ENCODE measurements around the gene PPP2CA.

- TF ChIP-seq CTCF (IDR thresholded peaks at IDR 0.05 in 4 of 5, conservative IDR thresholded peaks at IDR 0.05 in 1 of 5): no peak
- no peak for TF ChIP-seq POLR2A (IDR thresholded peaks at IDR 0.05)
Measured at GRCh38 chr5:134257176-134257575, 31.3 kb upstream of the PPP2CA start.
